ENCODE measurements around the gene FAM181A. TPM values are rescaled to one million over a fixed set of nuclear protein-coding genes. Genes with fewer than 3 reads are reported as not detected.

FAM181A gene
- total RNA-seq, 1 donor from 2014 or later = not detected

GRCh38 chr14:93964820-93965286 is 37.7 kb downstream of the FAM181A start:
- Histone ChIP-seq H3K27me3 (ENCODE audit: insufficient read depth, low read length) (no peaks in the 10 kb centered on the region), H3K4me2 (ENCODE audit: low read length) (peak overlapping the region; percentile 5), H3K9me3 (ENCODE audit: insufficient read depth, low read depth, low read length) (peaks cover 7% of the 10 kb centered on the region), H2AFZ (ENCODE audit: low read depth, low read length) (no peak overlapping the region), H3K4me3 (ENCODE audit: insufficient read depth, low read depth, low read length) (no peak overlapping the region), H3K9ac (ENCODE audit: low read length) (peak overlapping the region; percentile 38), H3K36me3 (ENCODE audit: insufficient read depth, low read length) (no peaks in the 10 kb centered on the region), H3K4me1 (ENCODE audit: insufficient read depth, low read length) (peaks cover 24% of the 10 kb centered on the region), H3K79me2 (ENCODE audit: insufficient read depth, low read length) (no peaks in the 10 kb centered on the region), H4K20me1 (ENCODE audit: insufficient read depth, low read length) (peaks cover 4% of the 10 kb centered on the region), H3K27ac (ENCODE audit: low read depth, low read length) (peak overlapping the region; percentile 74)
- DNase-seq (ENCODE audit: low read depth) (no peak), FAIRE-seq (no peak)
- peak overlapping the region; percentile 48 for H3K27ac Mint-ChIP-seq (ENCODE audit: unreplicated experiment)
- H3K27me3 Mint-ChIP-seq (ENCODE audit: low read depth, unreplicated experiment) = peaks cover 44% of the 10 kb centered on the region
- peaks cover 2% of the 10 kb centered on the region for H3K36me3 Mint-ChIP-seq (ENCODE audit: low read depth, unreplicated experiment)
- peaks cover 4% of the 10 kb centered on the region for H3K9me3 Mint-ChIP-seq (ENCODE audit: unreplicated experiment)
- TF ChIP-seq EZH2 (IDR thresholded peaks at IDR 0.05; ENCODE audit: insufficient read depth, low read length) (no peak), CTCF (IDR thresholded peaks at IDR 0.05; ENCODE audit: insufficient read depth, low read depth, low read length) (no peak)
- peaks cover 31% of the 10 kb centered on the region for H3K4me1 Mint-ChIP-seq (ENCODE audit: low read depth, unreplicated experiment)
- no peak overlapping the region for H3K4me3 Mint-ChIP-seq (ENCODE audit: unreplicated experiment)

GRCh38 chr14:93965287-93965821 is 38.2 kb downstream of the FAM181A start:
- no peak for TF ChIP-seq EZH2 (IDR thresholded peaks at IDR 0.05; ENCODE audit: insufficient read depth, low read length)
- TF ChIP-seq CTCF (IDR thresholded peaks at IDR 0.05; ENCODE audit: insufficient read depth, low read depth, low read length) = no peak
- peak overlapping the region; percentile 37 for H3K4me2 ChIP-seq (ENCODE audit: low read length)
- peaks cover 26% of the 10 kb centered on the region for H3K4me1 Mint-ChIP-seq (ENCODE audit: low read depth, unreplicated experiment)
- H3K36me3 Mint-ChIP-seq (ENCODE audit: low read depth, unreplicated experiment) = peaks cover 2% of the 10 kb centered on the region
- H3K9me3 ChIP-seq (ENCODE audit: insufficient read depth, low read depth, low read length) = peaks cover 7% of the 10 kb centered on the region
- H3K4me3 ChIP-seq (ENCODE audit: insufficient read depth, low read depth, low read length) = no peak overlapping the region
- FAIRE-seq = peak; percentile 65
- H3K27ac ChIP-seq (ENCODE audit: low read depth, low read length) = peak overlapping the region; percentile 81
- no peak overlapping the region for H3K4me3 Mint-ChIP-seq (ENCODE audit: unreplicated experiment)
- H3K9ac ChIP-seq (ENCODE audit: low read length) = peak overlapping the region; percentile 38
- H3K27ac Mint-ChIP-seq (ENCODE audit: unreplicated experiment) = peak overlapping the region; percentile 21
- no peaks in the 10 kb centered on the region for H3K36me3 ChIP-seq (ENCODE audit: insufficient read depth, low read length)
- peaks cover 48% of the 10 kb centered on the region for H3K27me3 Mint-ChIP-seq (ENCODE audit: low read depth, unreplicated experiment)
- H3K27me3 ChIP-seq (ENCODE audit: insufficient read depth, low read length) = no peaks in the 10 kb centered on the region
- peaks cover 21% of the 10 kb centered on the region for H3K4me1 ChIP-seq (ENCODE audit: insufficient read depth, low read length)
- no peaks in the 10 kb centered on the region for H3K79me2 ChIP-seq (ENCODE audit: insufficient read depth, low read length)
- peak; percentile 98 for DNase-seq (ENCODE audit: low read depth)
- peaks cover 4% of the 10 kb centered on the region for H3K9me3 Mint-ChIP-seq (ENCODE audit: unreplicated experiment)
- H4K20me1 ChIP-seq (ENCODE audit: insufficient read depth, low read length) = peaks cover 4% of the 10 kb centered on the region
- no peak overlapping the region for H2AFZ ChIP-seq (ENCODE audit: low read depth, low read length)

GRCh38 chr14:93965946-93966474 is 38.9 kb downstream of the FAM181A start:
- Histone ChIP-seq H3K27me3 (ENCODE audit: insufficient read depth, low read length) (no peaks in the 10 kb centered on the region), H3K9me3 (ENCODE audit: insufficient read depth, low read depth, low read length) (peaks cover 7% of the 10 kb centered on the region), H4K20me1 (ENCODE audit: insufficient read depth, low read length) (peaks cover 4% of the 10 kb centered on the region), H3K36me3 (ENCODE audit: insufficient read depth, low read length) (no peaks in the 10 kb centered on the region), H3K4me3 (ENCODE audit: insufficient read depth, low read depth, low read length) (no peak overlapping the region), H3K4me2 (ENCODE audit: low read length) (peak overlapping the region; percentile 37), H2AFZ (ENCODE audit: low read depth, low read length) (no peak overlapping the region), H3K9ac (ENCODE audit: low read length) (peak overlapping the region; percentile 14), H3K27ac (ENCODE audit: low read depth, low read length) (peak overlapping the region; percentile 81), H3K79me2 (ENCODE audit: insufficient read depth, low read length) (no peaks in the 10 kb centered on the region), H3K4me1 (ENCODE audit: insufficient read depth, low read length) (peaks cover 21% of the 10 kb centered on the region)
- no peak for FAIRE-seq
- Mint-ChIP-seq H3K4me1 (ENCODE audit: low read depth, unreplicated experiment) (peaks cover 25% of the 10 kb centered on the region), H3K27ac (ENCODE audit: unreplicated experiment) (peak overlapping the region; percentile 18), H3K36me3 (ENCODE audit: low read depth, unreplicated experiment) (peaks cover 2% of the 10 kb centered on the region), H3K9me3 (ENCODE audit: unreplicated experiment) (peaks cover 4% of the 10 kb centered on the region), H3K4me3 (ENCODE audit: unreplicated experiment) (no peak overlapping the region), H3K27me3 (ENCODE audit: low read depth, unreplicated experiment) (peaks cover 55% of the 10 kb centered on the region)
- DNase-seq (ENCODE audit: low read depth) = no peak
- TF ChIP-seq CTCF (IDR thresholded peaks at IDR 0.05; ENCODE audit: insufficient read depth, low read depth, low read length) (no peak), EZH2 (IDR thresholded peaks at IDR 0.05; ENCODE audit: insufficient read depth, low read length) (no peak)

Data from astrocyte (in vitro differentiated cells and primary cell).